Lung (tissue), 12 donors: ENCODE data around the gene BMPER. TPM values are rescaled to one million over a fixed set of nuclear protein-coding genes. Genes with fewer than 3 reads are reported as not detected.
A peak's percentile ranks its signal among the peaks of the same experiment; 100 is the strongest.

Experiments
- ATAC-seq: fragments of 200-7000 bp; cut with Tn5 transposase; one replicate; pipeline ENCODE4 v1.9.1; 2020; ENCODE audit warnings: moderate number of reproducible peaks; ENCODE audit not compliant: insufficient read depth, low FRiP score
- DNase-seq, 3 donors: peaks; one replicate each; pipeline ENCODE4 v3.0.0-alpha.2; 2013 to 2017
- H3K27ac ChIP-seq, 2 donors: one replicate each; pipeline ENCODE4 v1.5.1; 2013; ENCODE audit warnings: mild to moderate bottlenecking in 2 of 2, moderate library complexity in 2 of 2, control low read depth in 1 of 2, inconsistent platforms in 1 of 2, low read depth in 1 of 2, low read length in 1 of 2
- H3K27me3 ChIP-seq, 3 donors: one replicate each; pipeline ENCODE4 v1.5.1; 2013; ENCODE audit warnings: low read length in 2 of 3; ENCODE audit not compliant: control insufficient read depth in 3 of 3, insufficient read depth in 3 of 3
- H3K36me3 ChIP-seq, 4 donors: one replicate each; pipeline ENCODE4 v1.5.1; 2013; ENCODE audit warnings: low read length in 4 of 4, mild to moderate bottlenecking in 1 of 4, moderate library complexity in 1 of 4; ENCODE audit not compliant: control insufficient read depth in 4 of 4, insufficient read depth in 4 of 4
- H3K4me1 ChIP-seq, 5 donors: one replicate each; pipeline ENCODE4 v1.5.1; 2013; ENCODE audit warnings: low read length in 5 of 5, mild to moderate bottlenecking in 2 of 5, moderate library complexity in 1 of 5; ENCODE audit not compliant: control insufficient read depth in 5 of 5, insufficient read depth in 5 of 5
- H3K4me3 ChIP-seq: one replicate; pipeline ENCODE4 v1.5.1; 2013; ENCODE audit warnings: mild to moderate bottlenecking, control low read depth, moderate library complexity
- H3K9ac ChIP-seq, 2 donors: one replicate each; pipeline ENCODE4 v1.5.1; 2013; ENCODE audit warnings: low read length in 2 of 2, control low read depth in 1 of 2; ENCODE audit not compliant: insufficient read depth in 1 of 2
- H3K9me3 ChIP-seq, 4 donors: one replicate each; pipeline ENCODE4 v1.5.1; 2013; ENCODE audit warnings: low read length in 3 of 4, mild to moderate bottlenecking in 1 of 4, moderate library complexity in 1 of 4; ENCODE audit not compliant: control insufficient read depth in 4 of 4, insufficient read depth in 3 of 4
- CTCF ChIP-seq: IDR thresholded peaks from 2 replicates; pipeline ENCODE4 v1.5.1; 2012; ENCODE audit warnings: mild to moderate bottlenecking; ENCODE audit errors: control extremely low read depth, extremely low read depth
- WGBS, 2 donors: extraction: QIAGEN DNeasy Blood & Tissue Kit; methylation state at CpG; one replicate each; pipeline ENCODE4 v1.1.7; 2013; 5-methylcytosine and 5-hydroxymethylcytosine counted together
- polyA plus RNA-seq, 2 donors: library from polyadenylated mRNA; stranded (reverse); fragments of 200-250 nt; gene quantifications; one replicate each; pipeline ENCODE4 v1.2.1, GENCODE V29; 2013
- total RNA-seq, 2 donors: library from RNA; depleted of rRNA in 1 of 2; stranded (reverse); fragments of >200 nt in 1 of 2; gene quantifications; one replicate each; pipeline ENCODE4 v1.2.1, GENCODE V29; 2014 to 2021
- donor health status: control.
- donor health status: control.
- donor health status: Bipolar disorder and iron deficiency.
- donor health status: healthy.
- donor health status: DM: yes; HTN: yes; CAD: no.

BMPER gene
- total and polyA plus RNA-seq, 4 donors: 3.7 to 51.0 (median 9.0) TPM

- ATAC-seq (no peak), DNase-seq (no peak)
- H3K9ac ChIP-seq: no peak overlapping the region
- H3K27ac ChIP-seq: no peak overlapping the region
- peaks cover 0 to 9% (median 0%) of the 10 kb centered on the region in 5 donors for H3K4me1 ChIP-seq
- no peaks in the 10 kb centered on the region for H3K27me3 ChIP-seq
- H3K9me3 ChIP-seq: peaks cover 0 to 3% (median 0%) of the 10 kb centered on the region in 4 donors
- H3K4me3 ChIP-seq: no peak overlapping the region
- peaks cover 0 to 17% (median 0%) of the 10 kb centered on the region in 4 donors for H3K36me3 ChIP-seq
- 92 to 98% methylated on average over 1 of the region's 1 CpG for WGBS, 2 donors
- TF ChIP-seq CTCF: no peak
Observed at GRCh38 chr7:33959676-33960075, 54.3 kb downstream of the BMPER start.

- no peaks in the 10 kb centered on the region for H3K27me3 ChIP-seq
- 82 to 94% methylated on average over 1 of the region's 1 CpG for WGBS, 2 donors
- H3K4me1 ChIP-seq: peaks cover 0 to 22% (median 0%) of the 10 kb centered on the region in 5 donors
- H3K9me3 ChIP-seq: peaks cover 0 to 3% (median 0%) of the 10 kb centered on the region in 4 donors
- H3K36me3 ChIP-seq: peaks cover 0 to 11% (median 0%) of the 10 kb centered on the region in 4 donors
- no peak overlapping the region for H3K9ac ChIP-seq
- DNase-seq (no peak), ATAC-seq (no peak)
- no peak overlapping the region for H3K4me3 ChIP-seq
- no peak for TF ChIP-seq CTCF
- H3K27ac ChIP-seq: no peak overlapping the region
Observed at GRCh38 chr7:33961948-33962347, 56.6 kb downstream of the BMPER start.

- Histone ChIP-seq H3K4me1 (peaks cover 0 to 22% (median 0%) of the 10 kb centered on the region in 5 donors), H3K27me3 (no peaks in the 10 kb centered on the region), H3K9me3 (peaks cover 0 to 3% (median 0%) of the 10 kb centered on the region in 4 donors), H3K4me3 (no peak overlapping the region), H3K9ac (no peak overlapping the region), H3K27ac (no peak overlapping the region), H3K36me3 (peaks cover 0 to 3% (median 0%) of the 10 kb centered on the region in 4 donors)
- no peak for ATAC-seq
- WGBS, 2 donors: 67 to 75% methylated on average over 9 of the region's 9 CpGs
- no peak for TF ChIP-seq CTCF
- DNase-seq: peak in 2 of 3 donors; percentile 80 to 87
Observed at GRCh38 chr7:33964417-33965182, 59.3 kb downstream of the BMPER start.
